IMR-90 (cell line): Measurements from ENCODE around the gene ARHGEF10L. TPM values are rescaled to one million over a fixed set of nuclear protein-coding genes. Genes with fewer than 3 reads are reported as not detected.

Experiments
- ATAC-seq: fragments of 200-7000 bp; cut with Tn5 transposase; 2 replicates; pipeline ENCODE4 v1.9.1; 2020; ENCODE audit warnings: low read depth, mild to moderate bottlenecking, moderate library complexity
- BruUV-seq: library from RNA; stranded (reverse); fragments of 400-500 nt; replicated peaks from 2 replicates; lab custom pipeline; 2021; lab: Mats Ljungman, UMichigan
- CTCF ChIA-PET: fragments of 300-600 bp; formaldehyde crosslinking; extraction: SDS; loops from one replicate; lab custom pipeline; 2021; ENCODE audit warnings: antibody characterized with exemption; lab: Yijun Ruan, JAX
- POLR2A ChIA-PET: fragments of 300-600 bp; sonication (Branson Sonifier 250); formaldehyde crosslinking; loops from one replicate; lab custom pipeline; 2022; ENCODE audit warnings: antibody characterized with exemption; ENCODE audit not compliant: unreplicated experiment; lab: Charles Lee
- DNase-seq: peaks from one replicate; pipeline ENCODE4 v3.0.0; 2013
- H2AFZ ChIP-seq: replicated peaks from 2 replicates; pipeline ENCODE3; 2013; ENCODE audit warnings: low read length, mild to moderate bottlenecking; ENCODE audit not compliant: poor library complexity
- H2AK5ac ChIP-seq: 2 replicates; pipeline ENCODE4 v1.6.1; 2013; ENCODE audit warnings: low read depth, low read length, inconsistent platforms
- H2AK9ac ChIP-seq: replicated peaks from 2 replicates; pipeline ENCODE3; 2013; ENCODE audit warnings: mild to moderate bottlenecking, low read depth, low read length, moderate library complexity; ENCODE audit not compliant: poor library complexity
- H2BK120ac ChIP-seq: 2 replicates; pipeline ENCODE4 v1.6.1; 2013; ENCODE audit warnings: low read depth, low read length, inconsistent platforms
- H2BK15ac ChIP-seq: 3 replicates; pipeline ENCODE4 v1.6.1; 2013; ENCODE audit warnings: low read depth, low read length, inconsistent platforms
- H2BK20ac ChIP-seq: 2 replicates; pipeline ENCODE4 v1.6.1; 2013; ENCODE audit warnings: low read depth, mild to moderate bottlenecking, inconsistent platforms, low read length, moderate library complexity
- H2BK5ac ChIP-seq: 2 replicates; pipeline ENCODE4 v1.6.1; 2013; ENCODE audit warnings: mild to moderate bottlenecking, low read depth, low read length, inconsistent platforms; ENCODE audit not compliant: poor library complexity, severe bottlenecking
- H3K14ac ChIP-seq: replicated peaks from 2 replicates; pipeline ENCODE4 v1.6.1; 2013; ENCODE audit warnings: low read depth, low read length, inconsistent platforms
- H3K18ac ChIP-seq: 2 replicates; pipeline ENCODE4 v1.6.1; 2013; ENCODE audit warnings: low read depth, low read length, control low read depth
- H3K23ac ChIP-seq: 2 replicates; pipeline ENCODE4 v1.6.1; 2013; ENCODE audit warnings: low read depth, low read length, inconsistent platforms
- H3K27ac ChIP-seq: 2 replicates; pipeline ENCODE4 v1.5.1; 2013; ENCODE audit warnings: mild to moderate bottlenecking, control low read depth, low read length; ENCODE audit not compliant: insufficient read depth
- H3K27me3 ChIP-seq: 2 replicates; pipeline ENCODE4 v1.6.1; 2013; ENCODE audit warnings: low read length; ENCODE audit not compliant: control insufficient read depth, insufficient read depth
- H3K36me3 ChIP-seq: 2 replicates; pipeline ENCODE4 v1.6.1; 2013; ENCODE audit warnings: low read length, mixed read lengths; ENCODE audit not compliant: control insufficient read depth, insufficient read depth
- H3K4ac ChIP-seq: 2 replicates; pipeline ENCODE4 v1.6.1; 2013; ENCODE audit warnings: low read depth, low read length, inconsistent platforms
- H3K4me1 ChIP-seq: 2 replicates; pipeline ENCODE4 v1.6.1; 2013; ENCODE audit warnings: low read length, mixed read lengths; ENCODE audit not compliant: control insufficient read depth, insufficient read depth
- H3K4me2 ChIP-seq: 2 replicates; pipeline ENCODE4 v1.6.1; 2013; ENCODE audit warnings: low read depth, mild to moderate bottlenecking, control low read depth, low read length, moderate library complexity
- H3K4me3 ChIP-seq: 2 replicates; pipeline ENCODE4 v1.5.1; 2013; ENCODE audit warnings: low read depth, mild to moderate bottlenecking, control low read depth, low read length, moderate library complexity; ENCODE audit not compliant: insufficient read depth
- H3K56ac ChIP-seq: 2 replicates; pipeline ENCODE4 v1.6.1; 2013; ENCODE audit warnings: low read length, inconsistent platforms; ENCODE audit not compliant: insufficient read depth; ENCODE audit errors: extremely low read depth
- H3K79me1 ChIP-seq, 2 experiments: 2 replicates each; pipeline ENCODE4 v1.6.1; 2013; ENCODE audit warnings: low read length in 2 of 2, inconsistent platforms in 1 of 2, low read depth in 1 of 2
- H3K9ac ChIP-seq: 2 replicates; pipeline ENCODE4 v1.6.1; 2013; ENCODE audit warnings: low read depth, low read length, control low read depth
- H3K9me1 ChIP-seq: 2 replicates; pipeline ENCODE4 v1.6.1; 2013; ENCODE audit warnings: low read length, inconsistent platforms; ENCODE audit not compliant: insufficient read depth
- H3K9me3 ChIP-seq: 2 replicates; pipeline ENCODE4 v1.6.1; 2013; ENCODE audit warnings: low read length; ENCODE audit not compliant: control insufficient read depth, insufficient read depth
- H4K20me1 ChIP-seq: 2 replicates; pipeline ENCODE4 v1.6.1; 2013; ENCODE audit warnings: low read length, inconsistent platforms; ENCODE audit not compliant: insufficient read depth
- H4K5ac ChIP-seq: 2 replicates; pipeline ENCODE4 v1.6.1; 2013; ENCODE audit warnings: mild to moderate bottlenecking, low read depth, low read length, control low read depth
- H4K8ac ChIP-seq, 2 experiments: 2 replicates each; pipeline ENCODE4 v1.6.1; 2013; ENCODE audit warnings: low read depth in 2 of 2, low read length in 2 of 2, control low read depth in 1 of 2, inconsistent platforms in 1 of 2
- H4K91ac ChIP-seq: 2 replicates; pipeline ENCODE4 v1.6.1; 2013; ENCODE audit warnings: low read depth, low read length, inconsistent platforms; ENCODE audit not compliant: insufficient read depth
- BHLHE40 ChIP-seq: fragments of 150-350 bp; IDR thresholded peaks from 2 replicates; pipeline ENCODE4 v1.6.1; 2016; ENCODE audit warnings: mild to moderate bottlenecking, low read depth, low read length
- CEBPB ChIP-seq: IDR thresholded peaks from 2 replicates; pipeline ENCODE4 v1.6.1; 2012; ENCODE audit warnings: low read depth, low read length, improper control_type of control experiment
- CHD1 ChIP-seq: IDR thresholded peaks from 2 replicates; pipeline ENCODE4 v1.6.1; 2012; ENCODE audit warnings: low read depth, low read length, improper control_type of control experiment
- FOS ChIP-seq: fragments of 150-350 bp; IDR thresholded peaks from 2 replicates; pipeline ENCODE4 v1.6.1; 2016; ENCODE audit warnings: low read depth, low read length
- MAFK ChIP-seq: IDR thresholded peaks from 2 replicates; pipeline ENCODE4 v1.6.1; 2012; ENCODE audit warnings: low read depth, low read length, improper control_type of control experiment
- MAZ ChIP-seq: IDR thresholded peaks from 2 replicates; pipeline ENCODE4 v1.6.1; 2012; ENCODE audit warnings: low read depth, mild to moderate bottlenecking, low read length, improper control_type of control experiment, moderate library complexity, borderline replicate concordance
- MXI1 ChIP-seq: IDR thresholded peaks from 2 replicates; pipeline ENCODE4 v1.6.1; 2012; ENCODE audit warnings: low read depth, mild to moderate bottlenecking, low read length, moderate library complexity, borderline replicate concordance
- NFE2L2 ChIP-seq: fragments of 150-350 bp; IDR thresholded peaks from 2 replicates; pipeline ENCODE4 v1.6.1; 2016; ENCODE audit warnings: low read depth, mild to moderate bottlenecking, low read length
- POLR2A ChIP-seq: IDR thresholded peaks from 2 replicates; pipeline ENCODE4 v1.6.1; 2012; ENCODE audit warnings: mild to moderate bottlenecking, low read depth, low read length
- RAD21 ChIP-seq: IDR thresholded peaks from 2 replicates; pipeline ENCODE4 v1.6.1; 2012; ENCODE audit warnings: low read length, improper control_type of control experiment
- RCOR1 ChIP-seq: IDR thresholded peaks from 2 replicates; pipeline ENCODE4 v1.6.1; 2012; ENCODE audit warnings: mild to moderate bottlenecking, low read length, improper control_type of control experiment; ENCODE audit not compliant: insufficient replicate concordance
- RFX5 ChIP-seq: IDR thresholded peaks from 2 replicates; pipeline ENCODE4 v1.8.0; 2012; ENCODE audit warnings: low read depth, mild to moderate bottlenecking, low read length, moderate library complexity
- WGBS, 2 experiments: methylation state at CpG; one replicate each; pipeline versions ENCODE4 v1.1.5 to v1.1.7; 2013; ENCODE audit warnings: missing lambda C conversion rate in 2 of 2; ENCODE audit not compliant: insufficient read length in 1 of 2; ENCODE audit errors: extremely low coverage in 2 of 2; 5-methylcytosine and 5-hydroxymethylcytosine counted together
- dilution Hi-C: fragments of 300-500 bp; cut with HindIII; formaldehyde crosslinking; loops from one replicate; pipeline ENCODE4 v1.14.3; 2018; ENCODE audit warnings: low sequenced_read_pairs; ENCODE audit not compliant: unreplicated experiment
- in situ Hi-C: fragments of 300-500 bp; cut with MboI; formaldehyde crosslinking; loops from 3 replicates; pipeline ENCODE4 v1.14.3; 2019; ENCODE audit warnings: low sequenced_read_pairs, inconsistent platforms, mixed read lengths
- intact Hi-C: fragments of 100-400 bp; cut with micrococcal nuclease; formaldehyde crosslinking; loops from 2 replicates; pipeline ENCODE4 v1.10.0; 2022
- polyA plus RNA-seq, 3 experiments: library from polyadenylated mRNA; depleted of rRNA; stranded (reverse); fragments of >200 nt; gene quantifications; 2 replicates each; pipeline ENCODE4 v1.2.3, GENCODE V29; 2012; ENCODE audit warnings: low replicate concordance in 1 of 3
- total RNA-seq: library from RNA; depleted of rRNA; stranded (reverse); fragments of >200 nt; gene quantifications from 2 replicates; pipeline ENCODE4 v1.2.3, GENCODE V29; 2012
- TF ChIP-seq, protein P1 (sequence below): conservative IDR thresholded peaks from 2 replicates; pipeline ENCODE4 v1.5.1; 2012; ENCODE audit warnings: mild to moderate bottlenecking, low read depth, low read length, improper control_type of control experiment

The ARHGEF10L gene
- total and polyA plus RNA-seq, 2 of the 4 experiments (the other 2 are of a cell fraction): 4.8 to 12.4 TPM

DNA sequence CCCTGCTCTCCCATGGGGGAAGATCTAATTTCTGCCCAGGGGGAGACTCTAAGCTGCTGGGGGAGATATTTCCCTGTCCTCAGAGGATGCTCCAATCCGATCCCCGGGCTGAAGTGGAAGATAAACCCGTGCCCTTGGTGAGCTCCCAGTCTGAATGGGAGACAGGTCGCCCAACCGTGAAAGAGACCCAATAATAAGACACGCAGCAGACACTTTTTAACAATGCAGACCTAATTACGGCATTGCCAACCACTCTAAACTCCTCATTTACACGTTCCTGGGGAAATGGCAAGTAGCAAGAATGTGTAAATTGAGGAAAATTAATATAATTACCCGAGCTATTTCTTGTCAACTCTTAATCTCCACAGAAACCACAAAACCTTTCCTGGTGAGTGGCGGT, 166.9 kb downstream of the ARHGEF10L start:
- H4K8ac ChIP-seq: no peak overlapping the region
- ChIA-PET POLR2A (no interaction called here), CTCF (no interaction called here)
- TF ChIP-seq MAFK: no peak
- TF ChIP-seq POLR2A: no peak
- no peak for TF ChIP-seq RCOR1
- no peak for TF ChIP-seq RFX5
- no peak for TF ChIP-seq RAD21
- TF ChIP-seq CHD1: no peak
- no peak for TF ChIP-seq FOS
- TF ChIP-seq, protein P1, sequence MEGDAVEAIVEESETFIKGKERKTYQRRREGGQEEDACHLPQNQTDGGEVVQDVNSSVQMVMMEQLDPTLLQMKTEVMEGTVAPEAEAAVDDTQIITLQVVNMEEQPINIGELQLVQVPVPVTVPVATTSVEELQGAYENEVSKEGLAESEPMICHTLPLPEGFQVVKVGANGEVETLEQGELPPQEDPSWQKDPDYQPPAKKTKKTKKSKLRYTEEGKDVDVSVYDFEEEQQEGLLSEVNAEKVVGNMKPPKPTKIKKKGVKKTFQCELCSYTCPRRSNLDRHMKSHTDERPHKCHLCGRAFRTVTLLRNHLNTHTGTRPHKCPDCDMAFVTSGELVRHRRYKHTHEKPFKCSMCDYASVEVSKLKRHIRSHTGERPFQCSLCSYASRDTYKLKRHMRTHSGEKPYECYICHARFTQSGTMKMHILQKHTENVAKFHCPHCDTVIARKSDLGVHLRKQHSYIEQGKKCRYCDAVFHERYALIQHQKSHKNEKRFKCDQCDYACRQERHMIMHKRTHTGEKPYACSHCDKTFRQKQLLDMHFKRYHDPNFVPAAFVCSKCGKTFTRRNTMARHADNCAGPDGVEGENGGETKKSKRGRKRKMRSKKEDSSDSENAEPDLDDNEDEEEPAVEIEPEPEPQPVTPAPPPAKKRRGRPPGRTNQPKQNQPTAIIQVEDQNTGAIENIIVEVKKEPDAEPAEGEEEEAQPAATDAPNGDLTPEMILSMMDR: no peak
- no peak for TF ChIP-seq BHLHE40
- TF ChIP-seq MXI1: no peak
- TF ChIP-seq MAZ: no peak
- TF ChIP-seq CEBPB: no peak
- no peak for TF ChIP-seq NFE2L2
- H3K23ac ChIP-seq: no peak overlapping the region
- H3K27ac ChIP-seq: no peak overlapping the region
- peaks cover 2% of the 10 kb centered on the region for H3K9me3 ChIP-seq
- no peak overlapping the region for H4K5ac ChIP-seq
- BruUV-seq: no TSS peak
- H4K91ac ChIP-seq: no peak overlapping the region
- no peak overlapping the region for H2AK5ac ChIP-seq
- whole genome bisulfite sequencing, 2 experiments: no CpG with 5 or more reads among the region's 10 CpGs
- H3K4ac ChIP-seq: no peak overlapping the region
- in situ Hi-C loops: no loop called here
- H3K18ac ChIP-seq: no peak overlapping the region
- no peak overlapping the region for H3K9ac ChIP-seq
- H2BK120ac ChIP-seq: no peak overlapping the region
- H3K36me3 ChIP-seq: no peaks in the 10 kb centered on the region
- H2BK15ac ChIP-seq: no peak overlapping the region
- H3K4me1 ChIP-seq: no peaks in the 10 kb centered on the region
- no peak overlapping the region for H2AFZ ChIP-seq
- no peak overlapping the region for H2AK9ac ChIP-seq
- H3K4me2 ChIP-seq: no peak overlapping the region
- no peaks in the 10 kb centered on the region for H3K9me1 ChIP-seq
- dilution Hi-C loops: no loop called here
- intact Hi-C loops: no loop called here
- no peak overlapping the region for H2BK5ac ChIP-seq
- no peak overlapping the region for H3K4me3 ChIP-seq
- H3K14ac ChIP-seq: no peak overlapping the region
- no peak for DNase-seq
- H3K79me1 ChIP-seq: no peaks in the 10 kb centered on the region
- no peaks in the 10 kb centered on the region for H4K20me1 ChIP-seq
- ATAC-seq: no peak
- H3K27me3 ChIP-seq: peaks cover 15% of the 10 kb centered on the region
- H2BK20ac ChIP-seq: no peak overlapping the region
- no peak overlapping the region for H3K56ac ChIP-seq
